Measurements from ENCODE around the gene PFN2. TPM values are rescaled to one million over a fixed set of nuclear protein-coding genes. Genes with fewer than 3 reads are reported as not detected.
A peak's percentile ranks its signal among the peaks of the same experiment; 100 is the strongest.
"Not testable (repeated sequence)": the region's sequence is repeated elsewhere in the genome, so short reads cannot be mapped to it uniquely, and the experiment has no call there.

The PFN2 gene
- total RNA-seq = 1 to 10 TPM; 2.7 to 4.1 (median 4.1) TPM

DNA sequence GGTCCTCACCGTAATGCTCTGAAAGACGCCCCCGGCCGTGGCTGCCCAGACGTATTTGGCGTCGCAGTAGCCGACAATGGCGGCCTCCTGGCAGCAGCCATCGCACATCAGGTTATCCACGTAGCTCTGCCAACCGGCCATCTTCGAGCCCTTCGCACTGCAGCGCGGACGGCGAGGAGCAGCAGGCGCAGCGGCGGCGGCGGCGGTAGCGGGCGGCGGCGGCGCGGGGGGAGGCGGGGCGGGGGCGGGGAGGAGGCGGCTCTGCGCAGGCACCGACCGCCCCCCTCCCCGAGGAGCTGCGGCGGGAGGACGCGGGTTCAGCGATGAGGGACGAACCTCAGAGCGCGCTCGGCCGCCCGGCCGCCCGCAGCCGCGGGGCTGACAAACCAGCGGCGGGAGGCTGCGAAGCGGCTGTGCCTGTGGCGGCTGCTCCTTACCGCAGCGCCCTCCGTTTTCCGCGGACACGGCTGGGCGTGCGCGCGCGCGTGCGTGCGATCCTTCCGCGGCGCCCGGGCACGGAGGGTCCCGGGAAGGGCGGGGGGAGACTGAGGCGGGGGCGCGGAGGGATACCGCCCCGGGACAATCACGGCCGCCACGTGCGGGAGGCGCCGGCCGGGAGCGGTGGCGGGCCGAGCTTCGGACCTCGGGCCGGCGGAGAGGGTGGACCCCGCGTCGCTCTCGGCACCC lies at the start of gene PFN2:
Gene PFN2 (minus strand): TSS at position 180 of the 687 bp plus-strand sequence. CDS start 39 bp downstream, at position 141.
- peak; percentile 66 to 69 for ATAC-seq
- Mint-ChIP-seq H3K4me3 (peak within 1 kb of the TSS; percentile 88), H3K27me3 (ENCODE audit: low read depth) (peaks cover 28% of the 10 kb centered on the region), H3K36me3 (ENCODE audit: insufficient read depth) (no peaks in the 10 kb centered on the region), H3K9me3 (no peaks in the 10 kb centered on the region), H3K4me1 (ENCODE audit: low read depth) (peaks cover 20% of the 10 kb centered on the region)
- DNase-seq = peak; percentile 45

DNA sequence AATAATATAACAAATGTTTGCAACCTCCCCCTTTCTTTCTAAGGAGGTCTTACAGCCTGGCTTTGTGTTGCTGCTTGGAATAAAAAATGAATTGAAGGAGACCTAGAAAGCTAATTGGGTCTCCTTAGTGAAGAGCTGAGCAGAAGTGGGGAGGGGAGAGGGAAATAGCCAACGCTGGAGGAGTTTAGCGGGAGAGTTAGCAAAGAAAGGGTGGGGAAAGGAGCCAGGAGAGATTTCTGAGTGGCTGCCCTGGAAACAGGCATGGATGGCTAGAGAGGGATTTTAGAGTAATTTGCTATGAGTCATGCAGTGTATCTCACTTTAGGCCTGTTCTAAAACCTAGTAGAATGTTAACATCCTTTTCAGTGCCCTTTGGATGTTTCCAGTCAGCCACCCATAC lies 45.2 kb upstream of the PFN2 start:
- H3K27me3 Mint-ChIP-seq (ENCODE audit: low read depth) = peaks cover 6% of the 10 kb centered on the region
- no peaks in the 10 kb centered on the region for H3K9me3 Mint-ChIP-seq
- no peak overlapping the region for H3K4me3 Mint-ChIP-seq
- no peaks in the 10 kb centered on the region for H3K36me3 Mint-ChIP-seq (ENCODE audit: insufficient read depth)
- DNase-seq (no peak), ATAC-seq (no peak)
- no peaks in the 10 kb centered on the region for H3K4me1 Mint-ChIP-seq (ENCODE audit: low read depth)

- H3K4me1 Mint-ChIP-seq (ENCODE audit: low read depth) = no peaks in the 10 kb centered on the region
- no peaks in the 10 kb centered on the region for H3K36me3 Mint-ChIP-seq (ENCODE audit: insufficient read depth)
- H3K9me3 Mint-ChIP-seq = no peaks in the 10 kb centered on the region
- DNase-seq (no peak), ATAC-seq (no peak)
- peaks cover 6% of the 10 kb centered on the region for H3K27me3 Mint-ChIP-seq (ENCODE audit: low read depth)
- no peak overlapping the region for H3K4me3 Mint-ChIP-seq
Measured at GRCh38 chr3:150014782-150015181, 44.1 kb upstream of the PFN2 start.

DNA sequence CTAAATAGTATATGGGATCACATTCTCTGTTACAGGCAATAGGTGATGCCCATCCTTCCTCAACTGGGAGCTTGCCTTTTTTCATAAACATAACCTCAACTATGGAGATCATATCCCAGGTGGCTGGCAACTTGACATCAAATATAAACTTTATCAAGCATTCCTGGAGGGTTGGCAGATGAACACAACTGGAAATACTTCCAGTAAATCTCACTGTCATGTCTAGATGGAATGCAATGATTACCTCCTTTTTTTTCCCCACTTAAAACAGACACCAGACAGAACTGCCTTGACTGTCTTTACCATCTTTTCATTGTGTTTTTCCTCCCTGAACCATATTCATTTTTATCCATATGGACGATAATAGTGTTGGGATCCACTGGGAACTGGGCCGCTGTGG lies 43.1 kb upstream of the PFN2 start:
- H3K36me3 Mint-ChIP-seq (ENCODE audit: insufficient read depth) = no peaks in the 10 kb centered on the region
- no peak overlapping the region for H3K4me3 Mint-ChIP-seq
- no peaks in the 10 kb centered on the region for H3K4me1 Mint-ChIP-seq (ENCODE audit: low read depth)
- peaks cover 6% of the 10 kb centered on the region for H3K27me3 Mint-ChIP-seq (ENCODE audit: low read depth)
- H3K9me3 Mint-ChIP-seq = no peaks in the 10 kb centered on the region
- DNase-seq (no peak), ATAC-seq (no peak)

GRCh38 chr3:150006794-150007193 lies 36.1 kb upstream of the PFN2 start:
- peaks cover 2% of the 10 kb centered on the region for H3K27me3 Mint-ChIP-seq (ENCODE audit: low read depth)
- H3K9me3 Mint-ChIP-seq = no peaks in the 10 kb centered on the region
- no peak overlapping the region for H3K4me3 Mint-ChIP-seq
- no peaks in the 10 kb centered on the region for H3K36me3 Mint-ChIP-seq (ENCODE audit: insufficient read depth)
- DNase-seq (no peak), ATAC-seq (no peak)
- H3K4me1 Mint-ChIP-seq (ENCODE audit: low read depth) = no peaks in the 10 kb centered on the region

- Mint-ChIP-seq H3K4me1 (ENCODE audit: low read depth) (no peaks in the 10 kb centered on the region), H3K36me3 (ENCODE audit: insufficient read depth) (no peaks in the 10 kb centered on the region), H3K4me3 (no peak overlapping the region), H3K9me3 (no peaks in the 10 kb centered on the region), H3K27me3 (ENCODE audit: low read depth) (peaks cover 2% of the 10 kb centered on the region)
- ATAC-seq (no peak), DNase-seq (no peak)
Measured at GRCh38 chr3:150005243-150006112, 34.8 kb upstream of the PFN2 start.

DNA sequence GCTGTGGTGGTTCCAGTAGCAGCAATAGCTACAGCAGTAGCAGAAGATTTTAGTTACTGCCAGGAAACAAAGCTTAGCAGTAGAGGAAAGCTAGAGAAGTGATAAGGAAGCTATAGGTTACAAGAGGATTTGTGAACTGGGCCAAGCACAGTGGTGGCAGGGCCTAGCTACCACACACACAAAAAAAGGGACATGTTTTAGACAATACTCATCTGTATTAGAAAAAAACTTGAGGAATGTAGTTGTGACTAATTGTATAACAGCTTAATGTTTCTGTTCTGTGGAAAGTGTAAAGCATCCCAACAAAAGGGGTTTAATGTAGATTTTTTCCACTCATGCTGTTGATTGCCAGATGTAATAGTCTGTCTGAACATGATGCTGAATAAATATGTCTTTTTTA lies 29.9 kb upstream of the PFN2 start:
- no peak for DNase-seq
- Mint-ChIP-seq H3K27me3 (ENCODE audit: low read depth) (peaks cover 6% of the 10 kb centered on the region), H3K36me3 (ENCODE audit: insufficient read depth) (no peaks in the 10 kb centered on the region), H3K9me3 (peaks cover 11% of the 10 kb centered on the region), H3K4me1 (ENCODE audit: low read depth) (no peaks in the 10 kb centered on the region), H3K4me3 (no peak overlapping the region)
- no peak for ATAC-seq

DNA sequence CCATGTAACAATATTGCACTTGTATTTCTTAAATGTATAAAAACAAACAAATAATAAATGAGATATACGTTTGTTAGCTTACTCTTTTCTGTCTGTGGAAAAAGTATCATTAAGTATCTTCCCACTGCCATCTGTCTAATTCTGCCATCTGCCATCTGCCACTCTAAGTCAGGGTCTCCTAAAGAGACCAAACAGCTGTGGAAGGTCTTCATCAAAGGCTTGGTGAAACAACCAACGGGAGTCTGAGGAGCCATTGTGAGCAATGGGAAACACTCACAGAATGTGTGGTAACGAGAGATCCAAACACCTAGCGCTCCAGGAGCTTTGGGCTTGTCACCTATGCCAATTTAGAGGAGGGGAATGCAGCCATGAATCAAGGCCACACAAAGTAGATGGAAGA lies 28.7 kb upstream of the PFN2 start:
- DNase-seq (no peak), ATAC-seq (no peak)
- Mint-ChIP-seq H3K4me1 (ENCODE audit: low read depth) (no peaks in the 10 kb centered on the region), H3K4me3 (no peak overlapping the region), H3K27me3 (ENCODE audit: low read depth) (peaks cover 12% of the 10 kb centered on the region), H3K36me3 (ENCODE audit: insufficient read depth) (no peaks in the 10 kb centered on the region), H3K9me3 (peaks cover 24% of the 10 kb centered on the region)

DNA sequence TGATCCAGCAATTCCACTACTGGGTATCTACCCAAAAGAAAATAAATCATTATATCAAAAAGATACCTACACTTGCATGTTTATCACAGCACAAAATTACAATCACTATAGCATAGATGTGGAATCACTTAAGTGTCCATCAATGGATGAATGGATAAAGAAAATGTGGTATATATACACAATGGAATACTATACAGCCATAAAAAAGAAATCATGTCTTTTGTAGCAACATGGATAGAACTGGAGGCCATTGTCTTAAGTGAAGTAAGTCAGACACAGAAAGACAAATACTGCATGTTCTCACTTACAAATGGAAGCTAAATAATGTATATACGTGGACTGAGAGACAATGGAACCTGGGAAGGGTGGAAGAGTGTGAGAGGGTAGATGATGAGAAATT lies 28.3 kb upstream of the PFN2 start:
- no peak for DNase-seq
- no peaks in the 10 kb centered on the region for H3K4me1 Mint-ChIP-seq (ENCODE audit: low read depth)
- H3K4me3 Mint-ChIP-seq = no peak overlapping the region
- no peak for ATAC-seq
- H3K36me3 Mint-ChIP-seq (ENCODE audit: insufficient read depth) = no peaks in the 10 kb centered on the region
- peaks cover 25% of the 10 kb centered on the region for H3K9me3 Mint-ChIP-seq
- H3K27me3 Mint-ChIP-seq (ENCODE audit: low read depth) = peaks cover 12% of the 10 kb centered on the region

DNA sequence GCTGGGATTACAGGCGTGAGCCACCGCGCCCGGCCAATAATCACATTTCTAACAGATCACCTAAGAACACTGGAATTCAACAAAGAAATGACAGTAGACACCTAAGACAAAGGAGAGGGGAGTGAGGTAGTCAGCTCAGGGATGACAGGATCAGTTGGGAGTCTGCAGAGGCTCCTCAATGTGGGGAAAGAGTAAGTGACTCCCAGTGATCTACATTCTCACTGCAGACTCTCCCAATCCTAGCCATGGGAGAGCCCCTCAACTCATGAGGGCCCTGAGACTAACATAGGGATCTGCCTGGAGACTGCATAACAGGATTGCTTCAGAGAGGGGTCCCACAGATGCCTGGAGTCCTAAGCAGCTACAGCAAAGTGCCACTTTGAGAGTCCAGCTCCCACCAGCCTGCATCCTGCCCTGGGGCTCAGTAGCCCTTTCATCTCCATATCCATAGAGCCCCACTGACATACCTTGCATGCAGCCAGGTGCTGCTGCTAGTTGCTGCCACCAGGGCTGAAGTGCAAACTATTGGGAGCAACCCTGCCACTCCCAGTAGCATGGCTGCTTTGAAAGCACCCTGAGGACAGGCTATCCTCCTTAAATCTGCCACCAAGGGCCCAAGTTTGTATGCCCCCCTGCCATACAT lies 21.8 kb upstream of the PFN2 start:
- Mint-ChIP-seq H3K27me3 (ENCODE audit: low read depth) (peaks cover 16% of the 10 kb centered on the region), H3K4me3 (no peak overlapping the region), H3K9me3 (peaks cover 30% of the 10 kb centered on the region), H3K4me1 (ENCODE audit: low read depth) (no peaks in the 10 kb centered on the region), H3K36me3 (ENCODE audit: insufficient read depth) (no peaks in the 10 kb centered on the region)
- DNase-seq = no peak
- no peak for ATAC-seq

GRCh38 chr3:149990423-149990948 lies 19.8 kb upstream of the PFN2 start:
- no peaks in the 10 kb centered on the region for H3K36me3 Mint-ChIP-seq (ENCODE audit: insufficient read depth)
- no peaks in the 10 kb centered on the region for H3K4me1 Mint-ChIP-seq (ENCODE audit: low read depth)
- peaks cover 17% of the 10 kb centered on the region for H3K9me3 Mint-ChIP-seq
- DNase-seq (no peak), ATAC-seq (no peak)
- H3K4me3 Mint-ChIP-seq = no peak overlapping the region
- peaks cover 21% of the 10 kb centered on the region for H3K27me3 Mint-ChIP-seq (ENCODE audit: low read depth)

- no peaks in the 10 kb centered on the region for H3K36me3 Mint-ChIP-seq (ENCODE audit: insufficient read depth)
- no peak overlapping the region for H3K4me3 Mint-ChIP-seq
- peaks cover 6% of the 10 kb centered on the region for H3K9me3 Mint-ChIP-seq
- peaks cover 20% of the 10 kb centered on the region for H3K27me3 Mint-ChIP-seq (ENCODE audit: low read depth)
- ATAC-seq (no peak), DNase-seq (no peak)
- H3K4me1 Mint-ChIP-seq (ENCODE audit: low read depth) = no peaks in the 10 kb centered on the region
Measured at GRCh38 chr3:149989307-149989706, 18.6 kb upstream of the PFN2 start.

DNA sequence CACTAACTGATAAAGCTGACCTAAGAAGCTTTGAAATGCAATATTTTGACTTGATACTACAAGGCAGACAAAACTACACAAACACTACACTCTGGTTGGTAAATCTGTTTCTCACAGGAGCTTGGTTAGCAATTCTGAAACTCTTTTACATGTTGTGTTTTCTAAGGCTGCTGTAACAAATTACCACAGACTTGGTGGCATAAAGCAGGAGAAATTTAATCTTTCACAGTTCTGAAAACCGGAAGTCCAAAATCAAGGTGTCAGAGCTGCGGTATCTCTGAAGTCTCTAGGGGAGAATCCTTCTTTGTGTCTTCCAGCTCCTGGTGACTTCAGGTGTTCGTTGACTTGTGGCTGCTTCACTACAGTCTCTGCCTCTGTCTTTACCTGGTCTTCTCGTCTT lies 12.9 kb upstream of the PFN2 start:
- Mint-ChIP-seq H3K36me3 (ENCODE audit: insufficient read depth) (no peaks in the 10 kb centered on the region), H3K9me3 (no peaks in the 10 kb centered on the region), H3K4me1 (ENCODE audit: low read depth) (no peaks in the 10 kb centered on the region), H3K27me3 (ENCODE audit: low read depth) (peaks cover 15% of the 10 kb centered on the region), H3K4me3 (no peak overlapping the region)
- DNase-seq (no peak), ATAC-seq (no peak)

GRCh38 chr3:149983053-149983452 lies 12.4 kb upstream of the PFN2 start:
- H3K4me3 Mint-ChIP-seq; H3K36me3 Mint-ChIP-seq (ENCODE audit: insufficient read depth); ATAC-seq; H3K4me1 Mint-ChIP-seq (ENCODE audit: low read depth); DNase-seq; H3K9me3 Mint-ChIP-seq: not testable (repeated sequence)
- peaks cover 15% of the 10 kb centered on the region for H3K27me3 Mint-ChIP-seq (ENCODE audit: low read depth)
